Stimulated activated memory B cell treated with anti-CD40 and anti-IgM and Interleukin-4, amounts not matched to agents 10 μg/mL and 1 μg/mL and 100 μg/mL, for 72 hours (primary cell): ENCODE measurements around the gene PDYN.
"Not testable (repeated sequence)": the region's sequence is repeated elsewhere in the genome, so short reads cannot be mapped to it uniquely, and the experiment has no call there.

Experiments
- ATAC-seq: fragments of 150-1000 bp; cut with Tn5 transposase; 2 replicates; pipeline ENCODE4 v1.10.0; 2021
- H3K27ac Mint-ChIP-seq: one replicate; pipeline ENCODE4 v1.8.0; 2022; ENCODE audit warnings: mild to moderate bottlenecking, mixed read lengths
- H3K27me3 Mint-ChIP-seq: one replicate; pipeline ENCODE4 v1.8.0; 2022; ENCODE audit warnings: mixed read lengths
- H3K36me3 Mint-ChIP-seq: one replicate; pipeline ENCODE4 v1.8.0; 2022; ENCODE audit warnings: mixed read lengths
- H3K4me1 Mint-ChIP-seq: one replicate; pipeline ENCODE4 v1.8.0; 2022; ENCODE audit warnings: mixed read lengths
- H3K4me3 Mint-ChIP-seq: one replicate; pipeline ENCODE4 v1.8.0; 2022; ENCODE audit warnings: mild to moderate bottlenecking, moderate library complexity, mixed read lengths
- H3K9me3 Mint-ChIP-seq: one replicate; pipeline ENCODE4 v1.8.0; 2022; ENCODE audit warnings: mixed read lengths

The PDYN gene

DNA sequence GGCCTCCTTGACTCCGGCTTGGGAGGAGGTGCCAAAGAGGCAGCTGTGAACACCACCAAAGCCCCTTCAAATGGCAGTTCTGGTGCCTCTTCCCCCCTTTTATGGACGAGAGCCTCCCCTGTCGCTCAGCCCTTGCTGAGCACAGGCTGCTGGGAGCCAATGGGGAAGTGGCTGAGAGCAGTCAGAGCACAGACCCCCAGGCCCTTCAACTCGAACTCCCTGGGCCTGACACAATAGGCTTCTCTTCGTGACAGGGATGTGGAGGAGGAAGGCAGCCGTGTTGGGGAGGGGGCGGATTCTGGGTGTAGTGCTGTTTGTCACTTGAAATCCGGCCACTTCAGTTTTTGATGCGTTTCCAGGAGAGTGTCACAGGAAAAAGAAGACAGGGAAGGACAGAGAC is at the start of gene PDYN:
TSS of gene PDYN (minus strand) at position 73 of the 400 bp plus-strand sequence. CDS start 10,974 bp downstream, outside the sequence.
- peaks cover 73% of the 10 kb centered on the region for H3K27me3 Mint-ChIP-seq
- H3K4me3 Mint-ChIP-seq: no peak within 1 kb of the TSS
- no peaks in the 10 kb centered on the region for H3K4me1 Mint-ChIP-seq
- no peaks in the 10 kb centered on the region for H3K36me3 Mint-ChIP-seq
- H3K27ac Mint-ChIP-seq: no peak within 1 kb of the TSS
- H3K9me3 Mint-ChIP-seq: no peaks in the 10 kb centered on the region
- no peak for ATAC-seq

DNA sequence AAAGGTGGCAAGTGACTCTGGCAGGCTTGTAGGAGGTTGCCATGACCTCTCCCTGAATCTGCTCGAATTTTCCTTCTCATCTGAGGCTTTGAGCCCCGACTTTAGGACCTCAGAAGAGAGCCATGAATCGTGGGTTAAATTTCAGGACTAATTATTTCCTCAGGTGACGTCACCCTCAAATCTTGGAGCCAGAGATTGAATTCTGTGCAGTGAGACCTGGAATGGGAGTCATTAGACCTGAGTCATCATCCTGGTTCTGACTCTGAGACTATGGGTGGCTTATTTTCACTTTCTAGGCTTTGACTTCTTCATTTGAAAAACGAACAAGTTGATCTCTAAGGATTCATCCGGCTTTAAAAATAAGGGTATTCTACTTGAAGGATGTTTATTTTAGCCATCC is 48.5 kb upstream of the PDYN start:
- no peaks in the 10 kb centered on the region for H3K36me3 Mint-ChIP-seq
- no peaks in the 10 kb centered on the region for H3K9me3 Mint-ChIP-seq
- H3K27me3 Mint-ChIP-seq: peaks cover 18% of the 10 kb centered on the region
- H3K4me3 Mint-ChIP-seq: no peak overlapping the region
- no peaks in the 10 kb centered on the region for H3K4me1 Mint-ChIP-seq
- no peak for ATAC-seq
- H3K27ac Mint-ChIP-seq: no peak overlapping the region

DNA sequence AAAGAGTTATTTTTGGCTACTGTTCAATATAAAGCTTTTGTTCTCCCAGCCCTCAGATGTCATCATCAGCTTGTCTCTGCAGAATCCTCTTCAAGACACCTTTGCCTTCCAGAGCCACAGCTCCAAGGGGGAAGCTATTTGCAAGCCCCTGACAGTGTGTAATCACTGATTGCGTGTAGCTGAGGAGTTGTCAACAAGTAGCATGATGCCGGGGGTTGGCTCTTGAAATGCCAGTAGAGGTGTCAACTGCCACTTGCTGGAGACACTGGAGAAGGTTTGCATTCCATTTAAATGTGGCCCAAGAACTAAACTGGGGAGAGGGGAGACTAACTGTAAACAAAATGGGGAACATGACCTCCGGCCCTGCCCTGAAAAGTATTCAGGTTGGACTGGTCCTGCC is 44.3 kb upstream of the PDYN start:
- ATAC-seq: no peak
- H3K4me3 Mint-ChIP-seq: no peak overlapping the region
- no peaks in the 10 kb centered on the region for H3K4me1 Mint-ChIP-seq
- H3K36me3 Mint-ChIP-seq: no peaks in the 10 kb centered on the region
- no peak overlapping the region for H3K27ac Mint-ChIP-seq
- H3K9me3 Mint-ChIP-seq: no peaks in the 10 kb centered on the region
- H3K27me3 Mint-ChIP-seq: peaks cover 18% of the 10 kb centered on the region

DNA sequence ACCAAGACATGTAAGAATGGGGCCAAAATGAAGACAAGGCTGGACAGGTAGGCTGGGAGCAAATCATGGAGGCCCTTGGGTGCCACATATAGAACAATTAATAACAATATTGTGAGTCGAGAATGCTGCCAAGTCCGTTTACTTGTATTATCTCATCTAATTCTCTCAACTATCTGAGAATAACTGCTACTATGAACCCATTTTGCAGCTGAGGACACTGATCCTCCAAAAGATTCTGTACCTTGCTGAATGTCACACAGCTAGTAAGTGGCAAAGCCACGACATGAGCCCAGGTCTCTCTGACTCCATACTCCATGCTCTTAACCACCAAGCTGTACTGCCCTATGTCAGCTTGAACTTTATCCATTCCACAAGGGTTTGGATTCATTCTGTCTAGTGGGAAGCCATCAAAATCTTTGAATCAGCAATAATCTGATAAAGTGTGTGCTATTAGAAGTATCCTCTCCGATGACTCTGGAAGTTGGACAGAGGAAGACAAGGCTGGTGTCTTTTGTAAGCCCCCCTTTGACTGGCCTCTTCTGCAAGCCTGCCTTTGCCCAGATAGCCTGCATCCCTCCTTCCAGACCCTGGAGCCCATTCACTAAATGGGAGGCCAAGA is 43.5 kb upstream of the PDYN start:
- H3K4me3 Mint-ChIP-seq: no peak overlapping the region
- ATAC-seq: no peak
- no peaks in the 10 kb centered on the region for H3K36me3 Mint-ChIP-seq
- H3K4me1 Mint-ChIP-seq: no peaks in the 10 kb centered on the region
- no peaks in the 10 kb centered on the region for H3K9me3 Mint-ChIP-seq
- H3K27ac Mint-ChIP-seq: no peak overlapping the region
- H3K27me3 Mint-ChIP-seq: peaks cover 21% of the 10 kb centered on the region

DNA sequence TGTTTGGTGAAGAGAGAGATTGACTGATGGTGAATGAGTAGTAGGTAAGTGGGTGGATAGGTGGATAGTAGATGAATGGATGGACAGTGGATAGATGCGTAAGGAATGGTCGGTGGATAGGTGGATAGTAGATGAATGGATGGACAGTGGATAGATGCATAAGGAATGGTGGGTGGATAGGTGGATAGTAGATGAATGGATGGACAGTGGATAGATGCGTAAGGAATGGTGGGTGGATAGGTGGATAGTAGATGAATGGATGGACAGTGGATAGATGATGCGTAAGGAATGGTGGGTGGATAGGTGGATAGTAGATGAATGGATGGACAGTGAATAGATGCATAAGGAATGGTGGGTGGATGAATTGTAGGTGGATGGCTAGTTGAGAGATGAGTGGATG is 42.5 kb upstream of the PDYN start:
- not testable (repeated sequence) for H3K36me3 Mint-ChIP-seq, H3K4me1 Mint-ChIP-seq, H3K4me3 Mint-ChIP-seq, H3K27ac Mint-ChIP-seq, H3K9me3 Mint-ChIP-seq, ATAC-seq
- H3K27me3 Mint-ChIP-seq: peaks cover 31% of the 10 kb centered on the region

DNA sequence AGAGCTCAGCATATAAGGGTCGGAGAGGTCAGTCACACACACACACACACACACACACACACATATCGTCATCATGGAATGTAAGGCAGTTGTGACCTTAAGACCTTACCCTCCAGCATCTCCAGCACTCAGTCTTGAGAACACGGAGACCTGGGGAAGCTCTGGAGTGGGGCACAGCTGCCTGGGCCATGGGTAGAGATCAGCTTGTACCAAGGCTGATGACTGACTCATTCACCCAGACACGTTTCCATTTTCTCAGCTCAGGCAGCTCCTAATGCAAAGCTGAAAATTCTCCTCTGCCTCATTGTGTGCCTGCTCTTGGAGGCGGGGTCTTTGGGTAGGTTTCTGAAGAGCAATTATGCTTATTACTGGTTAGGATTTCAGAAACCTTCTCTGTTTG is 38.3 kb upstream of the PDYN start:
- Mint-ChIP-seq H3K9me3 (peaks cover 3% of the 10 kb centered on the region), H3K36me3 (no peaks in the 10 kb centered on the region), H3K4me1 (no peaks in the 10 kb centered on the region), H3K27me3 (peaks cover 26% of the 10 kb centered on the region), H3K27ac (no peak overlapping the region), H3K4me3 (no peak overlapping the region)
- no peak for ATAC-seq

DNA sequence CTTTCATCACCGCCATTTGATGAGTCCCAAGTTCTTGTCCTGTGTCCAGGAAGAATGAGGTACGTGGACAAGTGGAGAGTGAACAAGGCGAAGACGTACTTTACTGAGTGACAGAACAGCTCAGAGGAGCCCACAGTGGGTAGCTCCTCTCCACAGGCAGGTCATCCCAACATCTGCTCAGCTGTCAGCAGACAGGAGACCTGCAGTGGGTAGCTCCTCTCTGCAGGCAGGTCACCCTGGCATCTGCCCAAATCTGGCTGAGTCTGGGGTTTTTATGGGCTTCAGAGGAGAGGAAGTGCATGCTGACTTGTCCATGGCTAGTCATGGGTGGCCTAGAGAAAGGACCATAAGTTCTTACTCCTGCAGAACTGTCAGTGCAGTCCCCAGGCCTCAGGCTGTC is 32.7 kb upstream of the PDYN start:
- ATAC-seq: no peak
- Mint-ChIP-seq H3K9me3 (peaks cover 3% of the 10 kb centered on the region), H3K36me3 (no peaks in the 10 kb centered on the region), H3K4me3 (no peak overlapping the region), H3K27ac (no peak overlapping the region), H3K4me1 (no peaks in the 10 kb centered on the region), H3K27me3 (peaks cover 33% of the 10 kb centered on the region)

DNA sequence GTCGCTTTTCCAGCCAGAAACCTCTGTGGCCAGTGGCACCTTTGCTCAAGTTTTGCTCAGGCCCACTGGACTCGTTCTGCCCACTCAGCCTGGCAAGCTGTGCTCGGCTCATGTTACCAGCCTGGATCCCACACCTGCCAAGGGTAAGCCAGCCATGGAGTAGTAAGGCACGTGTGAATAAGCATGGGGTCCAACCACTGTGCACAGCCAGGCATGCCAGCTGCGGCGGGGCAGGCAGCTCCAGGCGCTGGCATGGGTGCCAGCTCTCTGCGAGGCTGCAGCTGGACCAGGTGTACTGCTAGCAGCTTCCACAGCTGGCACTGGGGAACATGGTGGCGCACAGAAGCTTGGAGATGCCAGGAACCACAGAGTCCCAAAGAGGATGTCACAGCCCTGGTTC is 32.1 kb upstream of the PDYN start:
- peaks cover 3% of the 10 kb centered on the region for H3K9me3 Mint-ChIP-seq
- H3K27ac Mint-ChIP-seq: no peak overlapping the region
- H3K4me3 Mint-ChIP-seq: no peak overlapping the region
- H3K27me3 Mint-ChIP-seq: peaks cover 28% of the 10 kb centered on the region
- H3K36me3 Mint-ChIP-seq: no peaks in the 10 kb centered on the region
- no peaks in the 10 kb centered on the region for H3K4me1 Mint-ChIP-seq
- no peak for ATAC-seq

DNA sequence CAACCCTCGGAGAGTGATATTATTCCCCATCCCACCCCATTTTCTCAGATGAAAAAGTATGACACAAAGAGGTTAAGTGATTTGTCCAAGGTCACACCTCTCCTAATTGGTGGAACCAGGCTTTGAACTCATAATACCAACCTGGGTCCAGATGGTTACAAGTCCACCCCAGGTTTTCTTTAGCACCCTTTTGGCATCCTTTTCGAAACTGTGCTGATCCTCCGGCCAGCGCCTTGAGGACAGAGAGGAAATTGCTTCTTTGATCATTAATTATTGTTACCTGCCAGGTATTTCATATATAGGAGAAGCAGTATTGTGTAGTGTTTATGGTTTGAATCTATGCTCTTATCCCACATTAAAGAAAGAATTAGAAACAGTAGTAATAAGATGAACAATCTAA is 29.3 kb upstream of the PDYN start:
- no peak for ATAC-seq
- Mint-ChIP-seq H3K4me3 (no peak overlapping the region), H3K27ac (no peak overlapping the region), H3K36me3 (no peaks in the 10 kb centered on the region), H3K27me3 (peaks cover 23% of the 10 kb centered on the region), H3K9me3 (peaks cover 3% of the 10 kb centered on the region), H3K4me1 (no peaks in the 10 kb centered on the region)

DNA sequence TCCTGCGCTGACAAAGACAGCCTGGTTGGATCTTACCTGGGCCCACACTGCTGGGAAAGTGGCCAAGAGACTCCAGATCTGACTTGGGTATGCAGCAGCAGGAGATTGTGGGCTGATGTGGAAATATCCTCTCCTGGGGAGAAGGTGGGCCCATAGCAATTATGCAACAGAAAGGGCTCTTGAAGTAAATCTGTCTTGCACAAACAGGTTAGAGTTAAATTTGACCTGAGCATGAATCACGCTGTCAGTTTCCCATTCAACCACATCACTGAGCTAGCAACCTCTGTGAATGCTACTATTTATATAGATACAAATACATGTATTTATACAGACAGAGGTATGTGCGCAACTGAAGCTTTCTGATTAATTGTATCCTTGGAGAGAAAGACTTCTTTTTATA is 28.3 kb upstream of the PDYN start:
- no peak overlapping the region for H3K4me3 Mint-ChIP-seq
- no peak overlapping the region for H3K27ac Mint-ChIP-seq
- H3K4me1 Mint-ChIP-seq: no peaks in the 10 kb centered on the region
- ATAC-seq: no peak
- H3K9me3 Mint-ChIP-seq: no peaks in the 10 kb centered on the region
- H3K36me3 Mint-ChIP-seq: no peaks in the 10 kb centered on the region
- peaks cover 18% of the 10 kb centered on the region for H3K27me3 Mint-ChIP-seq

DNA sequence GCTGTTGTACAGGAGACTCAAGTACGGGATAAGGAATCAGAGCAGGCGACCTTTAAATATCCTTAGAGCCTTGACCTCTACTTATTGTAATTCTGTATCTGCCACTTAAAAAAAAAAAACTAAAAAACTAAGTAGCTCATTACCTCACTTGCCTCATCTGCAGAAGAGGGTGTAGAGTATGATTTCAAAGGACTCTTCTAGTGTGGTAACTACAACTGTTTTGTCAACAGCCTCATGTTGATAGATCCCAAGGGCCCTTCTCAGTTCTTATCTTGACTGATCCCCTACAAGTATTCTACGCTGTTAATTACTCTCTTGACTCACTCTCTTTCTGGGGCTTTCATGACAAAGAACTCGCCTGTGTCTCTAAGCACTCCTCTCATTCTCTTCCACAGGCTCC is 16.7 kb upstream of the PDYN start:
- no peak for ATAC-seq
- Mint-ChIP-seq H3K36me3 (no peaks in the 10 kb centered on the region), H3K27ac (no peak overlapping the region), H3K4me3 (no peak overlapping the region), H3K4me1 (no peaks in the 10 kb centered on the region), H3K9me3 (no peaks in the 10 kb centered on the region), H3K27me3 (peaks cover 54% of the 10 kb centered on the region)

DNA sequence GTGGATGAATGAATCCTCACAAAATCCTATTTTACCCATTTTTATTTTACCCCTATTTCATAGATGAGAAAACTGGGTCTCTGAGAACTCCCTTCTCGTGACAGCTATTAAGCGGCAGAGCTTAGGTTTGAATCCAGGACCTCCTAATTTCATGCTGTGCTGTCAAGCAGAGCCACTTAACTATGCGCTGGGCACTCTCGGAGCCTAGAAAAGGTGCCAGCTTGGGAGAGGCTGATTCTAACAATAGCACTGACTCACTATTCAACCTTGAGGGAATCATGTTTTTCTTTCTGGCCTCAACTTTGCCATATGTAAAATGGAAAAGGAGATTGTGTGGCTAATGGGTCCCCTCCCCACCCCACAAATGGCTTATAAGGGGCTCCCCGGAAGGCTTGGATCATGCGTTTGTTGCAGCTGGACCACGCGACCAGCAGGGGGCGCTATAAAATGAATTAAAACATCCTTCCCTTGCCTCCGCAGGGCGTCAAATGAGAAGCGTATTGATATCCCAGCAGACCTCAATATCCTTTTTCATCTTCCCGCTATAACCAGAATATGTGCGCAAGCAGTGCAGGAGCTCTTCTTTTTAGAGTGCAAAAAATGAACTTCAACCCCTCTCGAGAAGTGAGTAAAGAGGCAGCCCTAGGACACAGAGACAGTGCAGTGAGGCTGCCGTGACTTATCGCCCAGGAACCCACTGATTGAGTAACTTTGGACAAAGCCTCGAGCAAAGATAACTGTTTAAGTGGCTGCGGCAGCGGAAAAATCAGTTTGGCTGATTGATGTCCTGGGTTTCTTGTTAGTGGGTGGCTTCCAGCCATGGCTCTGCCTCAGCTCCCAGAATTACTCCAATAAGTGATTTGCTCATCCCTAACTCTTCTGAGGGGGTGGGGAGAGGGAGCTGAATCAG is 12.8 kb upstream of the PDYN start:
- Mint-ChIP-seq H3K27me3 (peaks cover 27% of the 10 kb centered on the region), H3K27ac (no peak overlapping the region), H3K4me3 (no peak overlapping the region), H3K9me3 (no peaks in the 10 kb centered on the region), H3K36me3 (no peaks in the 10 kb centered on the region), H3K4me1 (no peaks in the 10 kb centered on the region)
- ATAC-seq: no peak

DNA sequence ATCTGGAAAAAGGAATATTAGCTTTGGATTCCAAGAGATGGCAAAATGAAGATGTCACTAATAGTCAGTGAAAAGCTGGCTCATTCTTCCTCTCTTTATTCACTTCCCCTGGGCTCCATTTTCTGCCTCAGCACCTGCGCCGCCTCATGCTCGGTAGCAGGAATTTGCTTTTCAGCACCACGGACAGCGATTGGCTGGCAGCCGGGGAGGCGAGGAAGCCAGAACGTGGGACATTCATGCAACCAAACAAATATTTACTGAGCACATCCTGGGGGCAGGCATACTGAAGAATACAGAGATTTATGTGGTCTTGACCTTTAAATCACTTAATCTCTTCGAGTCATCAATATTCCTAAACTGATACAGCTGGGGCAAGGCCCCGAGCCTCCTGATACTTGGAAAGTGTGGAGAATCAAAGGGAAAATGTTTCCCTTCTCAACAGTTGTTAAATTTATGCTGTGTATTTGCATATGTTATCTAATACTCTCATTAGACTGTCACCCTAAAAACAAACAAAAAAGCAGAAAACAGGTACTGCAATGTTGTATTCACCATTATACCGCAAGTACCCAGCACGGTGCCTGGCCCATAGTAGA is 12.1 kb upstream of the PDYN start:
- ATAC-seq: no peak
- H3K4me3 Mint-ChIP-seq: no peak overlapping the region
- H3K9me3 Mint-ChIP-seq: no peaks in the 10 kb centered on the region

DNA sequence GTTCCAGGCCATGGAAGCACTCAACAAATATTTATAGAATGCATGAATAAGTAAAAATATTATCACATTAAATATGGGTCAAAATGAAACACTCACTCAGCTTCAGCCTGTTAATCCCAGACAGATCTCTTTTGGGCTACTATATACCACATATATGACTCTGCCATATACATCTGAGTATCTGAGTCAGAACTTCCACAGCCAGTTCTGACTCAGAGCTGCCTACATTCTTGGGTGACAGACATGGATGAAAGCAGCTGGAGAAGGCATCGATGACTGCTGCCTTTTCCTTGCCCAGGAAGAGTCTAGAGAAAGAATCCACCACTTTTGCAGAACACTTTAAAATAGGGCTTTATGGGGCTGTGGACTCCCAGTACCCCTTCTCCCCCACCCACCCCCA is 11.5 kb upstream of the PDYN start:
- H3K4me3 Mint-ChIP-seq: no peak overlapping the region
- H3K27me3 Mint-ChIP-seq: peaks cover 13% of the 10 kb centered on the region
- H3K27ac Mint-ChIP-seq: no peak overlapping the region
- no peak for ATAC-seq
- H3K9me3 Mint-ChIP-seq: no peaks in the 10 kb centered on the region
- no peaks in the 10 kb centered on the region for H3K36me3 Mint-ChIP-seq
- no peaks in the 10 kb centered on the region for H3K4me1 Mint-ChIP-seq

More for the DNA sequence above, 12.1 kb upstream of the PDYN start:
- Mint-ChIP-seq H3K27me3 (peaks cover 19% of the 10 kb centered on the region), H3K4me1 (no peaks in the 10 kb centered on the region), H3K36me3 (no peaks in the 10 kb centered on the region), H3K27ac (no peak overlapping the region)

DNA sequence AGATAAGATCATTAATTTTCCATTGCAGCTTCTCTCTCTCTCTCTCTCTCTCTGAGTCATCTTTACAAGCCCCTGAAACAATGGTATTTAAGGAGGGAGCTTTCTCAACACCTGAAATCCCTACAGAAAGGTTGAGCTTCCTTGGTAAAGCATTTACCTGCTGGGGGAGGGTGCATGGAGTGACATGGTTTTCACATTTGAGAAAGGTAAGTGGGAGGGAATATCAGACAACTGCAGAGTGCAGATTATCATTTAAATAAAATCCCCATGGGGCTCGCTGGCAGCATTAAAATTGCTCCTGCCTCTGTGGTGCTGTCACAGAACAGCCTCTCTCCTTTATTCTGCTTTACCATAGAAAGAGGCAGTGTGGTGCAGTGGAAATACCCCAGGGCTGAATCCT is 10.3 kb upstream of the PDYN start:
- Mint-ChIP-seq H3K27ac (no peak overlapping the region), H3K36me3 (no peaks in the 10 kb centered on the region), H3K9me3 (no peaks in the 10 kb centered on the region), H3K27me3 (peaks cover 4% of the 10 kb centered on the region), H3K4me1 (no peaks in the 10 kb centered on the region), H3K4me3 (no peak overlapping the region)
- ATAC-seq: no peak

DNA sequence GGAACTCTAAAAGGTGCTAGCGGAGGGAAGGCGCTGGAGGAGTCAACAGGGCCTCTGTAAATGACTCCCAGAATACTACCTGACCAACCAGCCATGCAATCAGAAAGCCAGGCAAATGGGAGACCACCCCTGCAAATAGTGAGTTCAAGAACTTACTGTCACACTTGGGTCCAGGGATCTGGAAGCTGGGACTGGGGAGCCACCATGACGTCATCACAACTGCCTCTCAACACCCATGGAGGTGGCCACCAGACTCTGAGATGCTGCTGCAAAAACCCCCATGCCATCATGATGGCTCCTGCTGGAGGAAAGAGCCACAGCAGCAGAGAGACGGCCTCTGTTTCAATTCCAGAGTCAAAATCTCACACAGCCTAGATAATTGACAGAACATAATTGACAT is 8.5 kb upstream of the PDYN start:
- Mint-ChIP-seq H3K4me3 (no peak overlapping the region), H3K27ac (no peak overlapping the region), H3K9me3 (no peaks in the 10 kb centered on the region), H3K4me1 (no peaks in the 10 kb centered on the region), H3K36me3 (no peaks in the 10 kb centered on the region), H3K27me3 (peaks cover 20% of the 10 kb centered on the region)
- ATAC-seq: no peak
